Inferior parietal cortex (tissue), 1 donor: ENCODE data around the gene UBA7.

ENCODE experiments used
- DNase-seq: peaks from one replicate; pipeline ENCODE4 v3.0.0-alpha.2; 2016; ENCODE audit errors: extremely low spot score

UBA7 gene

DNA sequence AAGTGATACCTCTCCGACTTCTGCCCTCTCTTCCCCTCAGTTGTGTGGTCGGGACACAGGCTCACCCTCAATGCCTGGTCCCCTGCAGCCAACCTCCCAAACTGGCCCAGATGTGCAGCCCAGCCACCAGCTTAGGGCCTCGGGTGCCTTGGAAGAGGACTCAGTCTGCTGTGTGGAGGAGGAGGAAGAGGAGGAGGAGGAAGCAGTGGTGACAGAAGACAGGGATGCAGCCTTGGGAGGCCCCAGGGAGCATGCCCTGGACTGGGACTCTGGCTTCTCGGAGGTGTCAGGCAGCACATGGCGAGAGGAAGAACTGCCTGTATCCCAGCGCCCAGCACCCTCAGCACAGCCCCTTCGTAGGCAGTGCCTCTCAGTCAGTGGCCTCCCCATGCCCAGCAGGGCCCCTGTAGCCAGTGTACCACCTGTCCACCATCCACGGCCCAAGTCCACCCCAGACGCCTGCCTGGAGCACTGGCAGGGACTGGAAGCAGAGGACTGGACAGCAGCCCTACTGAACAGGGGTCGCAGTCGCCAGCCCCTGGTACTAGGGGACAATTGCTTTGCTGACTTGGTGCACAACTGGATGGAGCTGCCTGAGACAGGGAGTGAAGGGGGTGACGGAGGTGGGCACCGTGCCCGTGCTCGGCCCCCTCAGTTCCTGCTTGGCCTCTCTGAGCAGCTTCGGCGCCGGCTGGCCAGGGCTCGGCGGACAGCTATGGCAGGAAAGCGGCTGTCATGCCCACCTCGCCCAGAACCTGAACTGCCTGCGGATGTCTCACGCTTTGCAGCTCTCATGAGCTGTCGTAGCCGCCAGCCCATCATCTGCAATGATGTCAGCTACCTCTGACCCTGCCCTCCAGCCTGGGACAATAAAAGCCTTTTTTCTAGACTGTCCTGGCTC lies 9.4 kb downstream of the UBA7 start:
- DNase-seq = no peak

DNA sequence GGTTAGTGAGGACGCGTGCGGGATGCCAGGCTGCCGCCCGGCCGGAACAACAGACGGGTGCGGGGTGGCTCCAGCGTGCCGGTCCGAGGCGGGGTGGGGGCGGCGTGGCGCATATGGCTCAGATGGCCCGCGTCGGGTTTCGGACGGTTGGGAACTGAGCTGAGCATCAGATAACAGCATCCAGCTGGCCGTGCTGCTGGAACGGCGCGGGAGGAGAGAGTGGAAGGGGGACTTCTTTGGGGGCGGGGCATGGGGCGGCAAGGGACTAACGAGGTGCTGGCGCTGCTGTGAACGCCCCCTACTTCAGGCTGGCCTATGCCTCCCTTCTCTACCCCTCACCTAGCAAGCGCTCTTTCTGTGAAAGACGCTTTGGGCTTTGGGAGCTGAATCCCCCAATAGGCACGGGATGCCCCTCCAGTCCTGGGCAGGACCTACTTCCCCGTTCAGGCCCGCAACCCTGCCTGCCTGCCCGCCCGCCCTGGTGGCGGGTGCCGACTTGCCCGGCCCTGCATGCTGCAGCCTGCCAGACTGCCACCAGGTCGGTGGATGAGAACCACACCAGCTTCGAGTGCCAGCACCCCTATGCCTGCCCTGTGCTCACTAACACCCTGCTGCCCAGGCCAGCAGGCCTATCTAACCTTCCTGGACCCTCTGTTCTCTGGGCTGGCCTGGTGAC lies 10.2 kb downstream of the UBA7 start:
- DNase-seq = no peak

DNA sequence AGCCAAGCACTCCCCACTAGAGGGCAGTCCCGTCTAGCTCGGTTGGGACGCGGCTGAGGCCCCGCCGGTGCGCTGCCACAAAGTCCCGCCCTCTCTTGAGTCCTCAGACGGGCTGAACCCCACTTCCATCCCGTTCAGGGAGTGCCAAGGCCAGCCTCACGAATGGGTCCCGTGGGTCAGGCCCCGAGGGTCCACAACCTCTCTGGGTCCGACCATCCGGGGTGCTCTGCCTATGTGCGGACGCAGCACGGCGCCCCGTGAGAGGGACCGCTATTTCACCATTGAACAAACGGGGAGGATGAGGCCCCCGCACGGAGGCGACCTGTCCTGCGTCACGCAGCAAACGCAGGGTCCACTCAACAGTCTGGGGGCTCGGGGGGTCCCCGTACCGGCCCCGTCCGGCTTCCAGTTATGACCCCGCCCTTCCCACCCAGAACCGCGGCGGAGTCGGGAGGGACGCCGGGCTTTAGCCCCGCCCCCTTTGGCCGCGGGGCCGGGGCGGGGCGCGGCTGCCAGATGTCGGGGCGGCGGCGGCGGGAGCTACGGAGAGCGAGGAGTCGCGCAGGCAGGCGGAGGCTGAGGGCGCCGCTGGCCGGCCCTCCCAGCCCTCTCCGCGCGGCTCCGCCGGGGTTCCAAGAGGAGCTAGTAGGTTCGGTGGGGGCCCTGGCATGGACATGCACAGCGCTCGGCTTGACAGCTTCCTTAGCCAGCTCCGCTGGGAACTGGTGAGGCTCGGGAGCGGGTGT lies 10.9 kb downstream of the UBA7 start, which contains the start of gene INKA1:
TSS of gene INKA1 (plus strand) at position 543 of the 746 bp plus-strand sequence. CDS start at position 675, 132 bp downstream.
- peak; percentile 90 for DNase-seq

DNA sequence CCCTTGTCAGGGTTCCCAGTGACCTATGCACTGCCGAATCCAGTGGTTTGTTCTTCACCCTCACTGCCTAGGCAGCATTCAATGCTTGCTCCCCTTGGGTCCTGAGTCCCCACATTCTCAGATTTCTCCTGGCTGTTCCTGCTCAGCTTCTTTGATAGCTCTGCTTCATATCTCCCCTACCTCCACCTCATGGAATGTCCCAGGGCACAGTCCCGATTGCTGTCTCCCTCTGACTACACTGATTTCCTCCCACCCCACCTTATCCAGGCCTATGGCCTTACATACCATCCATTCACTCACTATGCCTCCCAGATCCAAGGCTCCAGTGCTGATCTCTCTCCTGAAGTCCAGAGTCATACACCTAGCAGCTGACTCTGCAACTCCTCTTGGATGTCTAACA lies 12.6 kb downstream of the UBA7 start:
- DNase-seq = no peak

DNA sequence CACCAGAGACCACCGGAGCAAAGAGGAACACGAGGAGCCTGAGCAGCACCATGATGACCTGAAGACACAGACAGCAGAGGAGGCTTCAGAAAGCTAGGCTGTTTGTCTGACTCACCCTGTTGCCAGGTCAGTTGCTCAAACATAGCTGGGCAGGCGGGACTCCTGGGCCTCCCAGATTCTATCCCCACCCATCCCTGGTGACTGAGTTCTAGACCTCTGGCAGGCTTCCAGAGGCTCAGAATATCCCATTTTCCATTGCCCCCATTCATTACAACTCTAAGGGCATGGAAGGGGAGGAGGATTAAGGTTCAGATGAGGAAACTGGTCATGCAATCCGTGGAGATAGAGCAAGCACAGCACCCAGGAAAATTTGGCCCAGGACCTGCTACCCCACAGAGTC lies 14.0 kb downstream of the UBA7 start, which contains the start of gene CDHR4:
TSS of gene CDHR4 (minus strand) at position 113 of the 400 bp plus-strand sequence. CDS start at position 52, 61 bp downstream.
- no peak for DNase-seq

DNA sequence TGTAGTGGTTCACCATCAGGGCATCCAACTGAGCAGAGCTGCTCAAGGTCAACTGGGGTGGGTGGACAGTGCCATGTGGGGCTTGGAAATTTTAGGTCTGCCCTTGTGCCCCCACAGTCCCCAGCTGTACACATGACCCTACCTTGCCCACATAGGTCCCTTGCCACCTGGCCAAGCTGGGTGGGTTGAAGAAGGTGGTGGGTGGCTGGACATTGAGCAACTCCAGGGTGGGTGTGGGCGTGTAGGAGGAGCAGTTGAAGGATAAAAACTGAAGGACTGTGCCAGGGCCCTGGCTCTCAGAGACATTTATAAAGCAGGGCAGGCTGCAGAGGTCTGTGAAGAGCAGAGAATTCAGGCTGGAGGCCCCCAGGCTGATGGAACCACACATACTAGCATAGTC lies 14.6 kb downstream of the UBA7 start:
- no peak for DNase-seq

DNA sequence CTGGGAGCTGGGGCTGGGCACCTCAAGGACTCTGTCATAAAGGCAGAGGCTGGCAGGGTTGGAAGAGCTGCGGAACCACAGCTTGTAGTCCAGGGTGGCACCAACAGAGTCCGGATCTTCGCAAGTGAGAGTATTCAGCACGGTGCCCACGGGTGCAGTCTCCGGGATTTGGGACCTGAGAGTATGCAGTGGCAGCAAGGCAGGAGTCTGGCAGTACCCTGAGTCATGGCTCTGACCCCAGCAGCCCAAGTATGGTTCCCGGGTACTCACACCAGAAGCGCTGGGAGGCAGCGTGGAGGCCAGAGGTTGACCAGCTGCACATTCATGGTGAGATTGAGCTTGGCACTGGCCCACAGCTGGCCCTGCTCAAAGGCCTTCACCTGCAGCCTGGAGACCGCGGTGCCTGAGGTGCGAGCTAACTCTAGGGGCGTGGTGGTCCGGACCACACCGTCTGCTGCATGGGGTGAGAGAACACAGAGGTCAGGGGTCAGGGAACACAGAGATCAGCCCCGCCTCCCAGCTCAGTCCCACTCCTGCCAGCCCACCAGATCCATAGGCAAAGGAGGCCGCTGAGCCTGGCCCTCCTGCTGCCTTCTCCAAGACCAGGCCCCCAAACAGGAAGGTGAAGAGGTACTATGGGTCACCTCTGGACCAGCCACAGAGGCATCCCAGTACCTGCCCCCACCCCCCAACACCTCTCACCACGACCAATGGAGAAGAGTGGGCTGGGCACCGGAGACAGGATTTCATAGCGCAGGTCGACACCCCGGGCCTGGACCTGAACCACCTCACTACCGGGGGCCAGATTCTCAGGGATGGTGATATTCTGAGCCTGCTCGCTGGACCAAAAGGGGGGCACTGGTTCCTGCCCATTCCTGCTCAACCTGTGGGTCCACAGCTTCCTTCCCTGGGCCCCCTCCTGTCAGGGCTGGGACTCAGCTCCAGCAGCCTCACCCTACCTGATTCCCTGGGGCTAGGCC lies 18.5 kb downstream of the UBA7 start:
- no peak for DNase-seq

DNA sequence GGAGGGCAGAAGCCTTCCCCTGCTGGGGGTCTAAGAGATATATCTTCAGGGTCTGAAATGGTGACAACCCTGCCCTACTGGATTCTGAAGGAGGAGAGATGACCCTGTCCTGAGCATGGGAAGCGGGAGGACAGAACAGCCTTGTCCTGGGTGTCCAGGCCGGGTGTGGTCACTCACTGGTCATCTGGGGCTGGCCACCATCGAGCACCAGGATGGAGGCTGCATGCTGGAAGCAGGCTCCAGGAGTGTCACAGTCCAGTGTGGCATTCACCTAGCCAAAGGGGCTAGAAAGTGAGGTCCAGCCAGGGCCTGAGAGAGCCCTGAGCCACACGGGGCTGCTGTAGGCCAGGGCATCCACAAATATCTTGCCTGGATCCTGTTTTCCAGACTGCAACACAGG lies 19.3 kb downstream of the UBA7 start:
- no peak for DNase-seq

DNA sequence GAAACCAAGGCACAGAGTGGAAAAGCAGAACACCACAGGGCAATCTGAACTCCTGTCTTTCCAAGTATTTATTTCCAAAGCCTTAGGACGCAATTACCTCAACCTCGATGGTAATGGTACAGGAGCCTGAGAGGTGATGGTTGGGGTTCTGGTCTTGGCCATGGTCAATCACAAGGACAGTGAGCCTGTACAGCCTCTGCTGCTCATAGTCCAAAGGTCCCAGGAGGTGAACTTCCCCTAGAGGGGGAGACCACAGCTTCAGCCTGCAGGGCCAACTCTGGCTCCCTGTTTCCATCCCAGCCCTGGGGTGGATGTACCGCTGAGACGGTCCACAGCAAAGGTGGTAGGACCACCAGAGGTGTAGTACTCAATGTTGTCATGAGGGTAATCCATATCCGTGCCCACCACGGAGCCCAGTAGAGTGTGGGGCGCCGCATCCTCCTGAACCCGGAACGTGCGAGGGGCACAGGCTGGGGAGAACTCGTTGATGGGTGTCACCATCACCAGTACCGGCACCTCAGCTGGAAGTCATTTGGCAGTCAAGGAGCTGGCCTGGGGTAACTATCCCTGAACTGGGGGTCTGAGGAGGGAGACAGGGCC lies 20.2 kb downstream of the UBA7 start:
- no peak for DNase-seq

DNA sequence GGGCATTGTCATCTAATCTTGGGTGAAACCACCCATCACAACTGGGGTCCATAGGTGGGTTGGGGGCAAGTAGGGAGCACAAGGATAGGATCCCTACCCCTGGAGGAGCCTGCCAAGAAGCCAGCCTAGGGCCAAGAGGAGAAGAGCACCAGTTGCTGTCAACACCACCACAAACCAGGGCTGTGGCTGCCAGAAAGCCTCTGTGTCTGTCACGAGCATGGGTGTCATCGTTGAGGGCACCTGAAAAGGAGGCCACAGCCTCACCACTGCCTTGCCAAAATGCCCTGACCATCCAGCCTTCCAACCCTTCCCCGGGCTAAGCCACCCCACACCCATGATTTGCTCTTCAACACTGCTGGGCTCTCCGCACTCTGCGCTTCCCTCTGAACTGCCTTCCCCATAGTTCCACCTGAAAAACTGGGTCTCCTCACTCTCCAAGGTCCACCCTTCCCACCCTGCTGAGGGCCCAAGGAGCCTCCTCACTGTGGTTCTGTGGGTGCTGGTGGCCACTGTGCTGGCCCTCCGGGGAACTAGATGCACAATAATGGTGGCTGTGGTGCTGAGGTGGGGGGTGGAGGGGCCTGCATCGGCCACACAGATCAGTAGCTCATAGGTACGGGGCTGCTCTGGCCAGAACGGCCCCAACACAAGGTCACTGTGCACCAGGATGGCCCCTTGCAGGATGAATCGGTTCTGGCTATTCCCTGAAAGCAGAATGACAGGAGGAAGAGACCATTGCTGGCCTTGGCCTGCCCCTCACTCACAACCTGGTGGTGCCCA lies 21.2 kb downstream of the UBA7 start:
- no peak for DNase-seq

DNA sequence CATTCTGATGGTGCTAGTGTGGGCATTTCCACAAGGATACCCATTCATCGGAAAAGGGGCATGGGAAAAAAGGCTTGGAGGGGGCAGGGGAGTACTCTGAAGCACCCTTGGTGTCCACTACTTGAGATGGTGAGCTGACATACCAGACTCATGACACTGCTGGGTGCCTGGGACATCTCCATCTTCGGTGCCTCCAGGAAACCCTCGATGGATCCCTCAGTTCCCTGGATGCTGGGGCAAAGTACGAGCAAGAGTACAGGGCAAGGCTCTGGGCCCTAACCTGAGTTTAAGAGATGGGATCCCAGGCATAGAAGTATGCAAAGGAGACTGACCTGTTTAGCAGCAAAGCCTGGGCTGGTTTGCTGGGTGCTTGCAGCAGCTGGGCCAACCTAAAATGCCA lies 22.2 kb downstream of the UBA7 start:
- DNase-seq = no peak

DNA sequence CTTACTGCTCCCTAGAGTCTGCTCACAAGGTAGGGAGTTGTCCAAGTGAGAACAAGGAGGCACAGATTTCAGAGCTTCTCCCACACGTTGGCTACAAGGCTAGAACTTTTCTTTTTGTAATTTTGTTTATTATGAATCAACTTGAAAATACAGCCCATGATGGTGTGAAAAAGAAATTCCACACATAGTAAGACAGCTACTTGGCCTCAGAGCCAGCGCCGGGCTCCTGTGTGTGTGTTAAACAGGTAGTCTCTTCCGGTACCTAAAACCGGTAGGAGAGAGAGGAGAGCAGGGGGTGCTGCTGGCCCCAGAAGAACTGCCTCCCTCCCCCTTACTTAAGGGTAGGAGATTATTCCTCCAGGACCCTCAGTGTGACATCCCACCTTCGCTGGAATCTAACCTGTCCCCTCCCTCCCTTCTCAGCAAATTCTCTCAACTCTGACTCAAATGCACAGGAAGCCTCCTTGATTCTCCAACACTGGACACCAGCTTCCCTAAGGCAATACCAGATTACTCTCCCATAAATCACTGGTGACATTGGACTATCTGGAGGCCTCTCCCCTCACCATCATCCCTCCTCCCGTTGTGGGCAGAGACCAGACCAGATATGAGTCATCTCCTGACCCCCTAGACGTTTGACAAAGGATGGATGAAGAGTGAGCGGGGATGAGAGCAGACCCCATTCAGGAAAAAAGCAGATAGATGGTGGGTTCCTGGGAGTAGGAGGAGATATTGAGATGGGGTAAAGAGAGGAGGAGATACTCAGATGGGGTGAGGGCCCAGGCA lies 22.9 kb downstream of the UBA7 start:
- DNase-seq = no peak

DNA sequence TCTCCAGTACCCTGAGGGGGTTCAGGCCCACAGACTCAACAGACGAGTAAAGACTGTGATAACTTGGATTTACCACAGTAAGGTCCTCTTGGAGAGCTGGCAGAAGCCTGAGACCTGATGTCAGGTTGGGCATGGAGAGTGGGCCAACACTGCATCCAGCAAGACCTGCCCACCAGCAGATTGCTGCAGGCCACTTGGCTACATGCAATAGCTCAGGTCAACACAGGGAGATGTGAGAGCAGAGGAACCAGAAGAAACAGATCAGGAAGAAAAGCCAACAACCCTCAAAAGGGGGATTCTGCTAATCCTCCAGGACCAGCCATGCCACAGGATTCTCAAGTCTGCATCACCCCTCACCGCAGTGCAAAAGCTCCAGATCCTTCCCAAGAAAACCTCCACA lies 25.7 kb downstream of the UBA7 start:
- DNase-seq = no peak

DNA sequence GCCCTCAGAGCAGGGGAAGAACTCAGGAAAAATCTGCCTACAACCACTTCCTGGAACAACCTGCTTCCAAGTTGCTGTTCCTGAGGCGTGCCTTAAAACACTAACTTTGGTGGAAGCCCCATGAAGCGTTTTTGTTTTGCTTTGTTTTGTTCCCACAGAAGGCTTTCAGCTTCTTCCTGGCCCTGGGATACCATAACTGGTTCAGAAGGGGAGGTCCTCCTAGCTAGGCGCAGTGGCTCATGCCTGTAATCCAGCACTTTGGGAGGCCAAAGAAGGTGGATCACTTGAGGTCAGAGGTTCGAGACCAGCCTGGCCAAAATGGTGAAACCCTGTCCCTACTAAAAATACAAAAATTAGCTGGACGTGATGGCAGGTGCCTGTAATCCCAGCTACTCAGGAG lies 26.2 kb downstream of the UBA7 start:
- DNase-seq = no peak

DNA sequence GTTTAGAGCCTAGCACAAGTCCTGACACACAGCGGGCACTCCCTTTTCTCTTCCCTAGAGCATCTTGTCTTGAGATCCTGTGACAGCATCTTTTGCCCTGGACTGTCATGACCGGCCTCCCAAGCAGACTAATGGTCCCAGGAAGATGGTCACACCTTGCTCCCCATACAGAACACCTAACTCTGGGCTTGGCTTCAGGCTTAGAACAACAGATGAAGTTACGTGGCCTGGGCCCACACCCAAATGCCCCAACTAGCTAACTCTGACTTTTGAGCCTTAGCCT lies 26.6 kb downstream of the UBA7 start:
- DNase-seq = no peak

DNA sequence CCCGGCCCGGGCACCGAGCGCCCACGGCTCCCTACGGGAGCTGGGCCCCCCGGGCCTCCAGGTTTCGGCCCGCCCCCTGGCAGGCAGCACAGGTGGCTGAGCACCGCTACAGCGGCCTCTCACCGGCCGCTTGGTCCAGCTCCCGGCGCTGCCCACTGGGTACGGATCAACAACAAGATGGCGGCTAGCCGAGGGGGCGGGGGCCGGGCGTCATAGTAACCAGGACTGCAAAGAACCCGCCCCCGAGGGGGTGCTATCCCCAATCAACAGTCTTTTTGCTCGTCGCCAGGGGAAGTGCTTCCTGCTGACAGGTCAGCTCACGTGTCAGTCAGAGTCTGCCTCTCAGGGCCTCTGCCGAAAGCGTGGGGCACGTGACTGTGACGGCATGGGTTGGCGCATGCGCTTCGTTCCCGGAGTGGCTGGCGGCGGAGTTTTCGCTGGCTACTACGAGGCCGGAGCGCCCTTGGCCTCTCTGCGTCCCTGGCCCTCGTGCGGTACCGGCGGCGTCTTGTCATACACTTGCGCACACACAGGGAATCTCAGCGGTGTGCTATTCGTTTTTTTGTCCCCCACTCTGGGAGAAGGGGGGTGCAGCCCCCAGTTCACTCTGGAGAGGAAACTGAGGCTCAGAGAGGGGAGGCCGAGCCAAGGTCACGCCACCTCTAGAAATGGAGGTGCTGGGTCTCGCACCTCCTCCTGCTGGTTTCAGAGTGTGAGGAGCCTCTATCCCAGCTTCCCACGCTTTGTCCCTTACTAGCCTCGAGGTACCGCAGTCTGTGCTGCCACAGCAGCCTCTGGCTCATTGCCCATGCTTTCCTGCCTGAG lies 27.2 kb downstream of the UBA7 start, which contains the start of gene IP6K1:
TSS of gene IP6K1 (minus strand) at position 186 of the 825 bp plus-strand sequence. CDS start 38,502 bp downstream, outside the sequence.
- peak; percentile 100 for DNase-seq

DNA sequence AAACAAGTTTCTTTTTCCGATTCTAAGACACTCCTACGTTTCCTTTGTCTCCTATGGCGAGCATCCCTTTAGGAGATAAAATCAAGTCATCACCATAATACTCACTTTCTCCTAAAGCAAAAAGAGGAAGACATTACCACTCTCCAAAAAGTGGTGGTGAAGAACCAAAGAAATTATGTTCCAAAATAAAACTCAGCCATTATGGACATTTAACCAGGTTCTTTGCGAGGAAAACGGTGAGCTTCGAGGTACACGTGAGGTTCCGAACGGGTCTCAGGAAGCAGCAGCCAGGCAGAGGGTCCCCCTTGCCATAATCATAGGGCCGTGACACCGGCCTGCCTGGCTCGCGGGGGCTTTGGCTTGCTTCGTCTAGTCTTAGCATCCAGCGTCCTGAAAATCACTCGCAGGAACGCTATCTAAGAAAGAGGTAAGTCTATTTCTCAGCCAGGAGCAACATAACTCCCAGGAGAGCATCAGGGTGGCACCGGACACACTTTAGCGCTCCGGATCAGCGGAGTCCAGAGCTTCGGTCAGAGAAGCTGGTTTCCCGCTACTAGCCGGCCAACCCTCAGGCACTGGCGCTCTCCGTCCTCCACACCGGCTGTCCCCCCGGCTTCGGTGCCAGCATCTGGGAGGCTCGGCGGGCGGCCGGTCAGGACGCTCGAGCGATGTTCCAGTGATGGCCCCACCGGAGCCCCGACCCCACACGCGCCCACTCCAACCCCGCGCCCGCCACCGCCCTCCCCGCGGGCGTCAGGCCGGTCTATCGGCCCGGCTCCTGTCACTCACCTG lies 28.0 kb downstream of the UBA7 start:
- DNase-seq = no peak
